AML-193 (cell line): ENCODE measurements around the gene NR1H2.

Source experiments
- DNase-seq, 2 experiments: peaks; one replicate each; lab custom pipeline; 2025; lab: John Stamatoyannopoulos, UW

The NR1H2 gene

DNA sequence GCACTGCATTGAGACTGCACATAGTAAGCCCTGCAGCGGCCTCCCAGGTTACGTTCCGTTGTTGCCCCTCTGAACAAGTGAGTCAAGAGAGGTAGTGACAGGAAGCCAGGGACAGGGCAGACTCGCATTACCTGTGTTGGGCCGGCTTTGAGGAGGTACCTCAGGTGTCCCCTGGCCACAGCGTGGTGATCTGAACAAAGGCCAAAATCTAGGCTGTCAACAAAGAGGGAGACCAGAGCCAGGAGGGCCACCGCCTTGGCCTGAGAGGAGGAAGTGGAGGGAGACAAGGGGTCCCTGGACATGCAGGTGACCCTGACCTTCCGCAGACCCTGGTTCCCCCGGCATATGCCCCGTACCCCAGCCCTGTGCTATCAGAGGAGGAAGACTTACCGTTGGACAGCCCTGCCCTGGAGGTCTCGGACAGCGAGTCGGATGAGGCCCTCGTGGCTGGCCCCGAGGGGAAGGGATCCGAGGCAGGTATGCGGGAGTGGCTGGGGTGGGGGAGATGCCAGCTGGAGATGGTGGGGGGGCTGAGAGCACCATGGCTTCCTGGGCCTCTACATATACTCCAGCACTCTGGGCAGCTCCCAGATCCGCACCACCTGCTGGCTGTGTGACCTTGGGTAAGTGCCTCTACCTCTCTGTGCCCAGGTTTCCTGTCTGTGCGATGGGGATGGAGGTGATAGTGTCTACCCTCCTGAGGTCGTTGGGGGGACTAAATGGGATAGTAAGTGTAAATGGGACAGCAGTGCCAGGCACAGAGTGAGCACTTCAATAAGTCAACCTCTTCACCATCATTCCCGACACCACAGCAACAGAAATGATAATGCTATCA is 47.2 kb downstream of the NR1H2 start:
- no peak for DNase-seq

DNA sequence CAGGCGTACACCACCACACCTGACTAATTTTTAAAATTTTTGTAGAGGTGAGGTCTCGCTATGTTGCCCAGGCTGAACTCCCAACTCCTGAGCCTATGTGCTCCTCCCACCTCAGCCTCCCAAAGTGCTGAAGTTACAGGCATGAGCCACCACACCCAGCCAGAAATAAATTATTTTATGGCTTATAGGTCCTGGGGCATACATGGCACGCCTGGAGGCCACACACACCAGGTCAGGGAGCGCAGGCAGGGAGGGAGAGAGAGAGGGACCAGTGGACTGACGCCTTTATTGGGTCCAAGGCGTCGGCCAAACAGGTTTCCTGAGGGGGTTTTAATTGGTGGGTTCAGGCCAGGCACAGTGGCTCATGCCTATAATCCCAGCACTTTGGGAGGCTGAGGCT is 49.3 kb downstream of the NR1H2 start:
- DNase-seq, result no peak

DNA sequence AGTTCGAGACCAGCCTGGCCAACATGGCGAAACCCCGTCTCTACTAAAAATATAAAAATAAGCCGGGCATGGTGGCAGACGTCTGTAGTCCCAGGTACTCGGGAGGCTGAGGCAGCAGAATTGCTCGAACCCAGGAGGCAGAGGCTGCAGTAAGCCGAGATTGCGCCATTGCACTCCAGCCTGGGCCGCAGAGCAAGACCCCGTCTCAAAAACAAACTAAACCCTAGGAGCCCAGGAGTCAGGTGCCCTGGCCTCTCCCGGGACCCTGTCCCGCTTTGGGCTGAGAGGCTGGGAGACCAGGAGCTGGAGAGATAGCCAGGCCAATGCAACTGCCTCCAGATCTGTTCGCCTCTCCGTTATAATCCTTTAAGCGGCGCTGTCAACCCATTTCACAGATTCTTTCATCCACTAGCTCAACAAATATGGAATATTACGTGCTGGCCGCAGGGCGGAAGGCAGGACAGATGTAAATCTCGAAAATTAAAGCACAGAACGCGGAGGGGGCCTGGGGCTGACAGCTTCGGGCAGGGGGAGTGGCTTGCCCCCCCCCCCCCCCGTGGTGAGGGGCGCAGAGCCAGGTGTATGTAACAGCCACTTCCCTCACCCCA is 51.2 kb downstream of the NR1H2 start:
- no peak for DNase-seq

DNA sequence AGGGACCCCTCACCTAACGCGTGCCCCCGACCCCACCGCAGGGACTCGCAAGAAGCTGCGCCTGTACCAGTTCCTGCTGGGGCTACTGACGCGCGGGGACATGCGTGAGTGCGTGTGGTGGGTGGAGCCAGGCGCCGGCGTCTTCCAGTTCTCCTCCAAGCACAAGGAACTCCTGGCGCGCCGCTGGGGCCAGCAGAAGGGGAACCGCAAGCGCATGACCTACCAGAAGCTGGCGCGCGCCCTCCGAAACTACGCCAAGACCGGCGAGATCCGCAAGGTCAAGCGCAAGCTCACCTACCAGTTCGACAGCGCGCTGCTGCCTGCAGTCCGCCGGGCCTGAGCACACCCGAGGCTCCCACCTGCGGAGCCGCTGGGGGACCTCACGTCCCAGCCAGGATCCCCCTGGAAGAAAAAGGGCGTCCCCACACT is 51.8 kb downstream of the NR1H2 start:
- peak; percentile 57 to 63 for DNase-seq

DNA sequence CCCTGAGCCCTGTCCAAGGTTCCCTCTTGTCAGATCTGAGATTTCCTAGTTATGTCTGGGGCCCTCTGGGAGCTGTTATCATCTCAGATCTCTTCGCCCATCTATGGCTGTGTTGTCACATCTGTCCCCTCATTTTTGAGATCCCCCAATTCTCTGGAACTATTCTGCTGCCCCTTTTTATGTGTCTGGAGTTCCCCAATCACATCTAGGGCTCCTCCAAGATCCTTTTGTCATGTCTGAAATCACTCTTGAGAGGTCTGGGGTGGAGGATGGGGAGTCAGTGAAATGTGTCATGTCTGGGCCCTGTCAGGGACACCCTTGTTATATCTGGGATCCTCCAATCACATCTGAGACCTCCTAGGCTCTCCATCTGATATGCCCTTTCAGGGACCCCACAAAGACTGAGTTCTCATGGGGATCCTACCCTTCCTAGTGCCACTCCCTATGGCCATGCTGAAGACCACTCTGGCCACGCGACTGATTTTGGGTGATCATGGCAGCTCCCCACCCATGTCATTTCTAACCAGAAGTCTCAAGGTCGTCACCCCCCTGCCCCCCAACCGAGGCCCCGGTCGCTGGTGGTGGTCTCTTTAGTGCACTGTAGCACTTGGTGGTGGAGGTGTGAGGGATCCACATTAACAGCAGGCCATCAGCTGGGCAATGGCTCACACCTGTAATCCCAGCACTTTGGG is 52.7 kb downstream of the NR1H2 start:
- DNase-seq, result no peak

DNA sequence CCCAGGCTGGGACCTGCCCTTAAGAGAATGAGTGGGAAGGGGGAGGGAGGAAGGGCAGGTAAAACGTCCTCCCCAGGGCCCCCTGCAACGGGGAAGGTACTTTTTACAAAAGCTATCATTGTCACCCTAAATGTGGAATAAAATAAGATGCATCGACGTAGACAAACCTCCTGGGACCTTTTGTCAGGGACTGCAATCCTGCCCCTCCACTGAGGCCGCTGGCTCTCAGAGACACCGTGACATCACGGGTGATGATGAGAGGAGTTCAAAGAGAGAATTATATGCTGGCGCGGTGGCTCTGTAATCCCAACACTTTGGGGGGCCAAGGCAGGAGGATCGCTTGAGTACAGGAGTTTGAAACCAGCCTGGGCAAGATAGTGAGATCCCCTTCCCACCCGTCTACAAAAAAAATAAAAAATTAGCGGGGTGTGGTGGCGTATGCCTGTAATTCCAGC is 54.7 kb downstream of the NR1H2 start:
- DNase-seq, result no peak

GRCh38 chr19:50431343-50432220 is 55.3 kb downstream of the NR1H2 start:
- peak; percentile 57 to 59 for DNase-seq

DNA sequence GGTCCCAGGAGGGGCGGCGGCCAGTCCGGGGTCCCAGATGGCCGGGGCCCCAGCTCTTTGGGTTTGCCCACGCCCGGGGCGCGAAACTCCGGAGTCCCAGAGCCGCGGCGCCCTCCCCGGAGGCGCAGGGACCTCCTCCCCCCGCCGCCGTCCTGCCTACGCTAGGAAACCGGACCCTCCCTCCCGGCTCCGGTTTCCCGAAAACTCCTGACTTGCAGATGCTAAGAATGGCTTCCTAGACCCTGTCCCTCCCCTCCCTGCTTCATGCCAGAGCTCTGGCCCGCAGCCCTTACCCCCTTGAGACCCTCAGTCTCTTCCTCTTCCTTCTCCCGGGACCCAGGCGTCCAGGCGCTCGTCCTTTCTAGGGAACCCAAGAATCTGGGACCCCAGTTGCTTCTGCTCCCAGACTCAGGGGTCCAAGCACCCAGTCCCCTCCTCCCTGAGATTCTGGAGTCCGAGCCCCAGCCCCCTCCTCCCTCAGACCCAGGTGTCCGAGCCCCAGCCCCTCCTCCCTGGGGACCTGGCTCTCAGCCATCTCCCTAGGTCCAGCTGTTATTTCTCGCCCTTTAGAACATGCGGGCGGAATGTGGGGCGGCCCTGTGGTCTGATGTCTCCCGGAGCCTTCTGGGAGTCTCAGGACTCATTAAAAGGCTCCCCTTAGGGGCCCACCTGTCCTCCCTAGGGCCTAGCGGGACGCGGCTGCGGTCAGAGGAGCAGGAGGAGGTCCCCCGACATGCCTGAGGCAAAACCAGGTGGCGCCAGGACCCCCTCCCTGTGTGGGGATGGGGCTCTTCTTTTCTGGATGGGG is 56.2 kb downstream of the NR1H2 start, which contains the start of gene MYBPC2:
MYBPC2 (plus strand) TSS at position 672 of the 808 bp plus-strand sequence; CDS start at position 734, 62 bp downstream.
- DNase-seq, result no peak
